ENCODE results near the gene CTDSP2.
"Not testable (repeated sequence)": the region's sequence is repeated elsewhere in the genome, so short reads cannot be mapped to it uniquely, and the experiment has no call there.

Gene CTDSP2

GRCh38 chr12:57881475-57881874 lies 34.9 kb upstream of the CTDSP2 start:
- DNase-seq (ENCODE audit: low read depth, low spot score): no peak

DNA sequence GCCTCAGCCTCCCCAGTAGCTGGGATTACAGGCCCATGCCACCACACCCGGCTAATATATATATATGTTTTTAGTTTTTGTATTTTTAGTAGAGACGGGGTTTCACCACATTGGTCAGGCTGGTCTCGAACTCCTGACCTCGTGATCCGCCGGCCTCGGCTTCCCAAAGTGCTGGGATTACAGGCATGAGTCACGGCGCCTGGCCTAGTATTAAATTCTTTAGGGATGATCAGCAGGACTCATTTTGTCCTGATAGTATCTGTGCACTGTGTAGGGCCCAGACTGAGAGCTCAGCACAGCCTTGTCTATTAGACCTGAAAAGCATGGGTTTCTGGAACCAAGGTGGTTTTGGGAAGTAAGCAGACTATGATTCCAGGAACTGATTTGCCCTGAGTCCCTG lies 34.5 kb upstream of the CTDSP2 start:
- not testable (repeated sequence) for DNase-seq (ENCODE audit: low read depth, low spot score)

GRCh38 chr12:57877876-57878275 lies 31.3 kb upstream of the CTDSP2 start:
- no peak for DNase-seq (ENCODE audit: low read depth, low spot score)

- no peak for DNase-seq (ENCODE audit: low read depth, low spot score)
These were observed 29.4 kb upstream of the CTDSP2 start for GRCh38 chr12:57875753-57876547.

GRCh38 chr12:57874166-57875108 lies 27.9 kb upstream of the CTDSP2 start:
- no peak for DNase-seq (ENCODE audit: low read depth, low spot score)

DNA sequence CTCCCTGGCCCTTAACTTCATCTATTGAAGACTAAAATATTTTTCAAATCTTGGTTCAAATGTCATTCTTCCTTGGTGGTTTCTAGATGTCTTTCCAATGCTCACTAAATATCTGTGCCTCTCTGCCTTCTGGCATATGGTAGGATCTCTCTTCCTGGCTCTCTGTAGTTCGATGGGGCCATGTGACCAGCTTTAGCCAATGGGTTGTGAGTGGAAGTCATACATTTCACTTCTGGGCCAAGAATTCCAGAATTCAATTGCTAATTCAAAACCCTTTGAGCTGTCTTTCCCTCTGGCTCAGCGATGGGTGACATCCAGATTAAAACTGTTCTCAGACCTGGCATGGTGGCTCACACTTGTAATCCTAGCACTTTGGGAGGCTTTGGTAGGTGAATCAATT lies 25.8 kb upstream of the CTDSP2 start:
- DNase-seq (ENCODE audit: low read depth, low spot score): no peak

- no peak for DNase-seq (ENCODE audit: low read depth, low spot score)
These were observed 23.4 kb upstream of the CTDSP2 start for GRCh38 chr12:57869927-57870318.

DNA sequence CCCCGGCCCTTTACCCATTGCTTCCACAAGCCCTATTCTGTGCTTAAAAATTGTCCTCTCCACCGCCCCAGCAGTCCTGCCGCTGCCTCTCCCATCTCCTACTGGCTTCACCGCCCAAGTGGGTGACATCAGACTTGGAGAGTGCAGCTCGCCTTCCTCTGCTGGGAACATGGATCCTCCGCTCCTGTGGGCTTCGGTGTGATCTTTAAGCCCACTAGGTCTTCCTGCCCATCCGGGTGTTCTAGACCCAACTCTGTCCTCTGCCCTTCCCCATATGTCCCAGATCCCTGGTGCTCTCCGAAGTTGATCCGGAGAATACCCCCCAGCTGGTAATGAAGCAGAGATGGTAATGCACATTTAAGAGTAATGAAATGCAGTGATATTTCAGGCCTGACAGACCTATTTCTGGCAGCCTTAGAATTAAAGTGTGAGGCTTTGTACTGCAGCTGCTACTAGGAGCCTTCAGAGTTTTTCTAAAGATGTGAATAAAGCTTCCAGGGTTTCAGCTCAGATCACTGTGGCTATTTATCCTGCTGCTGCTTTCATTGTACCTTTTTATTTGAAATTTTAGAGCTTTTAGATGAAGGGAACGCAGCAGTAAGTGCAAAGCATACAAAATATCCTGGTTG lies 22.9 kb upstream of the CTDSP2 start:
- DNase-seq (ENCODE audit: low read depth, low spot score): no peak

DNA sequence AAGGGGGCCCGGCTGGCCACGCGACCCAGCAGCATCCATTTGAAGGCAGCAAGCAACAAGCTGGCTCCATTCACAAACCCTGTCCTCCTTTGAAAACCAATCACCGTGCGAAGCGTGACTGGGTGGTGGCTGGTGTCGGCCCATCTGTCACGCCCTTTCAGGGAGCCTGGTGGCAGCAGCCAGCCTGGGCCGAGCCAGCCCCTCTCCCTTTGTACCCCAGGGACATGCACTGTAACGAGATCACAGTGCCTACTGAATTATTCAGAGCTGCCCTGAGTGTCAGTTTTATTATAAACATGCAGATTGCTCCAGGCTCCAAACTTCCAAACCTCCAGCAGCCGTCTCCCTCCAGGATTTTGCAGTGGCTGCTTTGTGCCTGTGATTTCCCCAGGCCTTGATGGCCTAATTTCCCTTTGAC lies 22.3 kb upstream of the CTDSP2 start:
- DNase-seq (ENCODE audit: low read depth, low spot score): no peak

DNA sequence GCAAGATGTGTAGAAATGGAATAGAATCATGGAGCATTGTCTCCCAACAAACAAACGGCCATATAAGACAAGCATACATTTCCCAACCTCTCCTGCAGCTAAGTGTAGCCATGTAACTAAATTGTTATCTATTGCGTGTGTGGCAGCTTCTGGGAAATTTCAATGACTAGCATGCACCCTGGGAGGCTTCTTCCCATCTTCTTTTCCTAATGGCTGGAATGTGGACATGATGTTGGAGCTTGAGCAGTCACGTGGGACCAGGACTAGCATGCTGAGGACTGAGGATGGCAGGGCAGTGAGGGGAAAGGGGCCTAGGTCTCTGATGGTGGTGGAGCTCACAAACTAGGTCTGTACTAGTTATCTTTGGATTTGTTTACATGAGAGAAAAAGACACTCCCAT lies 21.7 kb upstream of the CTDSP2 start:
- DNase-seq (ENCODE audit: low read depth, low spot score): no peak

DNA sequence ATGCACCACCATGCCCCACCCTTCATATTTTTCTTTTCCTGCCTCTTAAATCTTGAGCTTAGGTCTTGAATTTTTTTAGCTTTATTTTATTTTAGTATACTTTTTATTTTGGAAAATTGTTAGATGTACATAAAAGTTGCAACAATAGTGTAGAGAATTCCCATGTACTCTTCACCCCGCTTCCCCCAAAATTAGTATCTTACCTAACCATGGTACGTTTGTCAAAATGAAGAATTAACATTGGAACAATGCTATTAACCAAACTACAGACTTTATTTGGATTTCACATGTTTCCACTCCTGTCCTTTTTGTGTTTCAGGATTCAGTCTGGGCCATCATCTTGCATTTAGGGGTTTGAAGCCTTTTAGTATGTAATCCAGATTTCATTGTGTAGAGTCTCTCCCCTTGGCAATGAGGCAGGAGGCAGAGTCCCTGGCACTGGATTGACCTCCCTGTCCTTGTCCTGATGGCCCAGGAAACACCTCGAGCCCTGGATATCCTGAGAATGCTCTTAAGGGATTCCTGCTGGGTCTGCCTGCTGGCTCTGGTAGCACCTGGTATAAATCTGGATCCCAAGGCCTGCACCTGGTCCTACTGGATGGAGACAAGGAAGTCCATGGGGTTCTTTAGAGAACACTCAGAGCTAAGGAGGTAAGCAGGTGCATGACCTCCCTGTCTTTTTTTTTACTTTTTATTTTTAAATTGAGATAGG lies 19.9 kb upstream of the CTDSP2 start:
- DNase-seq (ENCODE audit: low read depth, low spot score): no peak

GRCh38 chr12:57865084-57865751 lies 18.7 kb upstream of the CTDSP2 start:
- no peak for DNase-seq (ENCODE audit: low read depth, low spot score)

- no peak for DNase-seq (ENCODE audit: low read depth, low spot score)
These were observed 18.0 kb upstream of the CTDSP2 start for GRCh38 chr12:57864442-57865083.

DNA sequence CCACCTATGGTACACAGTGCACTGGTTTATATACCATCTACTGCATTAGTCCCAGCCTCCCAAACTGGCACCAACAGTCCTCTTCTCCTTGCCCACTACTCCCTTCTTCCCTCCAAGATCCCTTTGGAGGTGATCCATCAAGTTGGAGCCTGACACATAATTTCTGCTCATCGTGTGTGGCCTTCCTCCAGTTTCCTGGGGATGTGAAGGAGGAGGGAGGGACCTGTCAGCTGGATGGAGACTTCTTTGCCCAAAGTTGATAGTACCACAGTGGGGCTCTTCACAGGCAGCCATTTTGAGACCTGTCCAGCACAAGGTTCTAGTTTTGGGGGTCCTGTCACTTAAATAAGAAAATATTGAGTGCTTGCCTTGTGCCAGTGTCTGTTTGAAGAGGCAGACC lies 17.1 kb upstream of the CTDSP2 start:
- DNase-seq (ENCODE audit: low read depth, low spot score): no peak

GRCh38 chr12:57861967-57862366 lies 15.4 kb upstream of the CTDSP2 start:
- DNase-seq (ENCODE audit: low read depth, low spot score): no peak

- DNase-seq (ENCODE audit: low read depth, low spot score): not testable (repeated sequence)
These were observed 14.4 kb upstream of the CTDSP2 start for GRCh38 chr12:57860883-57861282.

DNA sequence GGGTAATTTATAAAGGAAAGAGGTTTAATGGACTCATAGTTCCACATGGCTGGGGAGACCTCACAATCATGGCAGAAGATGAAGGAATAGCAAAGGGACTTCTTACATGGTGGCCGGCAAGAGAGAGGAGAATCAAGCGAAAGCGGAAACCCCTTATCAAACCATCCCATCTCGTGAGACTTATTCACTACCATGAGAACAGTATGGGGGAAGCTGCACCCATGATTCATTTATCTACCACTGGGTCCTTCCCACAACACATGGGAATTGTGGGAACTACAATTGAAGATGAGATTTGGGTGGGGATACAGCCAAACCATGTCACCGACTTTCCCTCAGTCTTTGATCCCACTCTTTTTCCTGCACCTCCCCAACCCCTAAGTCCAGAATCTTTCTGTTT lies 12.6 kb upstream of the CTDSP2 start:
- DNase-seq (ENCODE audit: low read depth, low spot score): no peak

GRCh38 chr12:57858123-57858522 lies 11.6 kb upstream of the CTDSP2 start:
- DNase-seq (ENCODE audit: low read depth, low spot score): not testable (repeated sequence)

- no peak for DNase-seq (ENCODE audit: low read depth, low spot score)
These were observed 8.4 kb upstream of the CTDSP2 start for GRCh38 chr12:57854965-57855364.

- no peak for DNase-seq (ENCODE audit: low read depth, low spot score)
These were observed 7.5 kb upstream of the CTDSP2 start for GRCh38 chr12:57853864-57854556.
